OCI-LY3 (cell line): ENCODE measurements around the gene SLC52A1.

Experiments
- CTCF ChIP-seq: fragments of 200-600, 300-600 bp; sonication (generic); IDR thresholded peaks from 2 replicates; pipeline ENCODE4 v1.5.1; 2014; ENCODE audit warnings: antibody characterized with exemption, low read length, low read depth
- EZH2phosphoT487 ChIP-seq: fragments of 200-600 bp; shearing (Covaris generic); IDR thresholded peaks from 2 replicates; pipeline ENCODE4 v1.6.1; 2018; ENCODE audit warnings: antibody characterized with exemption, mixed run types, low read depth

- no peak for TF ChIP-seq CTCF
- TF ChIP-seq EZH2phosphoT487, result no peak
These were observed 20.9 kb downstream of the SLC52A1 start for GRCh38 chr17:5014357-5014756.
